Epithelial cell of proximal tubule (primary cell): Measurements from ENCODE around the gene RNASE3. TPM values are rescaled to one million over a fixed set of nuclear protein-coding genes. Genes with fewer than 3 reads are reported as not detected.
A peak's percentile ranks its signal among the peaks of the same experiment; 100 is the strongest.
"Not testable (repeated sequence)": the region's sequence is repeated elsewhere in the genome, so short reads cannot be mapped to it uniquely, and the experiment has no call there.

ENCODE experiments used
- DNase-seq: peaks from one replicate; pipeline ENCODE4 v3.0.0-alpha.2; 2011; ENCODE audit warnings: low read depth
- H3K4me3 ChIP-seq: 2 replicates; pipeline ENCODE4 v1.5.1; 2011; ENCODE audit warnings: low read depth, mild to moderate bottlenecking, low read length
- CTCF ChIP-seq: conservative IDR thresholded peaks from 2 replicates; pipeline ENCODE4 v1.5.1; 2012; ENCODE audit warnings: low read depth, mild to moderate bottlenecking, low read length
- total RNA-seq: library from RNA; depleted of rRNA; stranded (reverse); fragments of >200 nt; gene quantifications from 2 replicates; pipeline ENCODE4 v1.2.3, GENCODE V29; 2015

The RNASE3 gene
- total RNA-seq, 1 donor from 2014 or later, result not detected

- no peak for TF ChIP-seq CTCF
- H3K4me3 ChIP-seq, result no peak overlapping the region
- DNase-seq, result no peak
Observed at GRCh38 chr14:20904393-20905029, 13.3 kb downstream of the RNASE3 start.

- H3K4me3 ChIP-seq, result no peak overlapping the region
- no peak for TF ChIP-seq CTCF
- no peak for DNase-seq
Observed at GRCh38 chr14:20905676-20906075, 14.5 kb downstream of the RNASE3 start.

- no peak overlapping the region for H3K4me3 ChIP-seq
- no peak for DNase-seq
- TF ChIP-seq CTCF, result no peak
Observed at GRCh38 chr14:20907214-20907613, 16.0 kb downstream of the RNASE3 start.

GRCh38 chr14:20910822-20911221 lies 19.6 kb downstream of the RNASE3 start:
- H3K4me3 ChIP-seq, DNase-seq: not testable (repeated sequence)

- H3K4me3 ChIP-seq, DNase-seq: not testable (repeated sequence)
Observed at GRCh38 chr14:20919038-20919756, 28.0 kb downstream of the RNASE3 start.

GRCh38 chr14:20923766-20924297 lies 32.6 kb downstream of the RNASE3 start:
- not testable (repeated sequence) for H3K4me3 ChIP-seq

GRCh38 chr14:20934148-20934762 lies 43.1 kb downstream of the RNASE3 start:
- H3K4me3 ChIP-seq, result no peak overlapping the region
- peak; percentile 53 for TF ChIP-seq CTCF
- DNase-seq, result no peak

More at GRCh38 chr14:20923766-20924297, 32.6 kb downstream of the RNASE3 start:
- DNase-seq, result not testable (repeated sequence)

- no peak for TF ChIP-seq CTCF
- no peak overlapping the region for H3K4me3 ChIP-seq
- no peak for DNase-seq
Observed at GRCh38 chr14:20935303-20935984, 44.3 kb downstream of the RNASE3 start.
